Activated naive CD4-positive, alpha-beta T cell (primary cell): ENCODE measurements around the gene LRRC58.

Source experiments
- DNase-seq, 4 experiments: peaks; one replicate each; lab custom pipeline; 2025; lab: John Stamatoyannopoulos, UW

LRRC58 gene

DNA sequence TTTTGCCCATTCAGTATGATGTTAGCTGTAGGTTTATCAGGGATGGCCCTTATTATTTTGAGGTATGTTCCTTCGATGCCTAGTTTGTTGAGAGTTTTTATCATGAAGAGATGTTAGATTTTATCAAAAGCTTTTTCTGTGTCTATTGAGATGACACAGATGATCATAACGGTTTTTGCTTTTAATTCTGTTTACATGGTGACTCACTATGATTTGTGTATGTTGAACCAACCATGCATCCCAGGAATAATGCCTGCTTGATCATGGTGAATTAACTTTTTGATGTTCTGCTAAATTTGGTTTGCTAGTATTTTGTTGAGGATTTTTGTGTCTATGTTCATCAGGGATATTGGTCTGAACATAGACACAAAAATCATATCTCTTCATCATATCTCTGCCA is 72.4 kb downstream of the LRRC58 start:
- no peak for DNase-seq

DNA sequence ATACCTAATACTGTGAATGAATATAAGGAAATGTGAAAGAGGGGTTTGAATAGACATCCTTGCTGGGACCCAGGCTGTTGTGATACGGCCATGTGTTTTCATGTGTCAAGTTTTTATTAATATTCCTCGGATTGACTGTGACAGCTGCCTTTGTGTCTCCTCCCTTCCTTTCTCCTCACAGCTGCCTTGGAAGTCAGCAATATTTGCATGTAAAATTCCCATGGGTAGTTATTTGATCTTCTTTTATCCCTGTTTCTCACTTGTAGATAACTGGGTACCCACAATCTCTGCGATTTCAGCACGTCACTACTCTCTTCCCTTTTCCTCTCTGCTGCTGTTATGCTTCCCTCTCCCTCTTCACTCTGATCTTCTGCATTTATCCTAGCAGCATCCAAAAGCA is 73.5 kb downstream of the LRRC58 start:
- no peak for DNase-seq

DNA sequence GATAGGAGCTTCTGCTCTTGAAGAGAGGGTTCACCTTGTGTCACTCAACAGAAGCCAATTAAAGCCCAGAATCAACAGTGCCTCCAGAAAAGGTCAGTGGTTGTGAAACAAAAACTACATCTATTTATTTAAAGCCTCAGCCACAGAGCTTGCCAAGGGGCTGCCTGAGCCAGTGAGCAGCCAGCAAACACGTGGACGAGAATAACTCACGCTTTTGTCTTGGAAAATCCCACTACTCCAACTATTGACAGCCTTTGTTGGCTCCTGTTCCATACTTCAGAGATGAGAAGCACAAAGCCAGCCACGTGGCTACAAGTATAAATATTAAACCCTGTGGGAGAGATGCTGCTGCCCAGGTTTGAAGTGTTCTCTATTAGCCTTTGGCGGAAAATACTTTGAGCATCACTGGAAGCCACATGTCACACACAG is 74.4 kb downstream of the LRRC58 start:
- no peak for DNase-seq
